ENCODE measurements around the gene BSCL2. TPM values are rescaled to one million over a fixed set of nuclear protein-coding genes. Genes with fewer than 3 reads are reported as not detected.
"Not testable (repeated sequence)": the region's sequence is repeated elsewhere in the genome, so short reads cannot be mapped to it uniquely, and the experiment has no call there.

Gene BSCL2
- total RNA-seq = 10 to 100 TPM; 16.8 to 26.7 TPM
- long read RNA-seq, transcript BSCL2-207 (11 exons, 1,516 nt) = major isoform, 14 of 30 reads
- long read RNA-seq, transcript BSCL2-210 (11 exons, 1,440 nt) = minor isoform, 5 of 30 reads
- long read RNA-seq, partial matches to known transcripts = 2 of 30 reads
- long read RNA-seq, other reads (novel, unspliced or antisense) = 8 of 30 reads

- DNase-seq (no peak), ATAC-seq (no peak)
- intact Hi-C loops (cut with DNase I) = no loop called here
Observed at GRCh38 chr11:62707277-62707861, at the start of gene BSCL2, which contains the start of gene GNG3. Gene BSCL2, minus strand, starts transcription at chr11:62707424. Its CDS starts 229 bp downstream, at chr11:62707195. Gene GNG3, plus strand, starts transcription at chr11:62707676. Its CDS starts 620 bp downstream, at chr11:62708296.

- ATAC-seq = no peak
- intact Hi-C loops (cut with DNase I) = no loop called here
- DNase-seq = no peak
Observed at GRCh38 chr11:62755086-62755615, 47.9 kb upstream of the BSCL2 start.

DNA sequence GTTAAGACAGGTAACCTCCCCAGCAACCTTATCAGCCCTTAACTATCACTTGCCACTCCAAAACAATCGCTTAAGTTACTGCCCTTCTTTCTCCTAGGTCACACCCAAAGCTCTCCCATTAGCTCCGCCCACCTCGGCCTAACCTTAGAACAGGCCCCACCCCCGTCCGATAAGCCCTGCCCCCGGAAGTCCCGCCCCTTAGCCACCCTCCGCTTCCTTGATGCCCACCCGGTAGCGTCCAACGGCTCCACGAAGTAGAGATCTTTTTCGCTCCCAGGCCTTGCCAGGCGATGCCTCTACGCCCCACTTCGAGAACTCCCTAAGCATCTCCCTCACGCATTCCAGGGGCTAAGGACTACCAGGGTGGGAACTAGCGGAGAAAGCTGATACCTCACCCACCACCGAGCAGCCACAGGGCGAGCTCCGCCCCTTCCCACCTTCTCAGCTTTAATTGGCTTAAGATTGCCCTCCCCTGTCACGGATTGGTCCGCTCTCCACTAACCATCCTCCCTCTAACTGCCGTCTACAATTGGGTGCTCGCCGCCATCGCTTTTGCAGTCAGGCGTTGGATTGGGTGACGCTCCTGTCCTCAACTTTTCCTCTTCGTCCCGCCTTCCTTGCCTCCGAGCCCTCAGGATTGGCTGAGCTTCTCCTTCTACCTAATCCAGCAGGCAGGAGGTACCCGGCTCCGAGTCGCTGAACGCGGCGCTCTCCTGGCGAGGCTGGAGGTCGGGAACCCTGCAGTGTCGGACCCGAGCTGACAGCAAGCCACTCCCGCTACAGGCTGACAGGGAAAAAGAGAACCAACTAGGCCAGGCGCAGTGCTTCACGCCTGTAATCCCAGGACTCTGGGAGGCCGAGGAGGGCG is 46.7 kb upstream of the BSCL2 start, which contains the start of gene ZBTB3:
Gene ZBTB3 (minus strand): TSS at position 425 of the 868 bp plus-strand sequence. CDS start 496 bp downstream, outside the sequence.
- peak; percentile 99 for ATAC-seq
- DNase-seq = peak; percentile 97
- intact Hi-C loops (cut with DNase I) = no loop called here

GRCh38 chr11:62752994-62753735 is 45.9 kb upstream of the BSCL2 start:
- ATAC-seq = no peak
- intact Hi-C loops (cut with DNase I) = no loop called here
- no peak for DNase-seq

GRCh38 chr11:62752177-62752785 is 45.1 kb upstream of the BSCL2 start:
- DNase-seq (no peak), ATAC-seq (no peak)
- intact Hi-C loops (cut with DNase I) = no loop called here

DNA sequence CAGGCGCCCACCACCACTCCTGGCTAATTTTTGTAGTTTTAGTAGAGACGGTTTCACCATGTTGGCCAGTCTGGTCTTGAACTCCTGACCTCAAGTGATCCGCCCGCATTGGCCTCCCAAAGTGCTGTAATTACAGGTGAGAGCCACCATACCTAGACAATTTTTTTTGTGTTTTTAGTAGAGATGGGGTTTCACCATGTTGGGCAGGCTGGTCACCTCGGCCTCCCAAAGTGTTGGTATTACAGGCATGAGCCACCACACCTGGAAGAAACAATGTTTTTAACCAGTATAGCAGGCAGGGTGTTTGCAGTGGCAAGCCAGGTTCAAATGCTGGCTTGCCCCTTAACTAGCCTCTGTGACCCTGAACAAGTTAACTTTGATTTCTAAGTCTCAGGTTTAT is 42.7 kb upstream of the BSCL2 start:
- intact Hi-C loops (cut with DNase I); ATAC-seq; DNase-seq: not testable (repeated sequence)

- intact Hi-C loops (cut with DNase I) = no loop called here
- no peak for DNase-seq
Observed at GRCh38 chr11:62747475-62748160, 40.4 kb upstream of the BSCL2 start.

GRCh38 chr11:62737196-62737595 is 30.0 kb upstream of the BSCL2 start:
- no peak for DNase-seq
- ATAC-seq = no peak
- intact Hi-C loops (cut with DNase I) = no loop called here

More at GRCh38 chr11:62747475-62748160, 40.4 kb upstream of the BSCL2 start:
- ATAC-seq = no peak

GRCh38 chr11:62732830-62733229 is 25.6 kb upstream of the BSCL2 start:
- DNase-seq = no peak
- intact Hi-C loops (cut with DNase I) = no loop called here
- no peak for ATAC-seq

DNA sequence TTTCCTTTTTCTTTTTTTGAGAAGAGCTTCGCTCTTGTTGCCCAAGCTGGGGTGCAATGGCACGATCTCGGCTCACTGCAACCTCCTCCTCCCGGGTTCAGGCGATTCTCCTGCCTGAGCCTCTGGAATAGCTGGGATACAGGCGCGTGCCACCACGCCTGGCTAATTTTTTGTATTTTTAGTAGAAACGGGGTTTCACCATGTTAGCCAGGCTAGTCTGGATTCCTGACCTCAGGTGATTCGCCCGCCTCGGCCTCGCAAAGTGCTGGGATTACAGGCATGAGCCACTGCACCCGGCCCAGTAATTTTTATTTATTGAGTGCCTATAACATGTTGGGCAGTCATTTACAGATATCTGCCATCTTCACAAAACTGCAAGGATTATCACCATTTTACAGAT is 22.9 kb upstream of the BSCL2 start:
- intact Hi-C loops (cut with DNase I); DNase-seq; ATAC-seq: not testable (repeated sequence)

- DNase-seq = peak; percentile 90
- intact Hi-C loops (cut with DNase I) = no loop called here
- peak; percentile 66 to 80 for ATAC-seq
Observed at GRCh38 chr11:62728171-62728988, 21.2 kb upstream of the BSCL2 start, which contains the start of gene TTC9C. Gene TTC9C, plus strand, starts transcription at chr11:62728486. Its CDS starts 363 bp downstream, at chr11:62728849.

DNA sequence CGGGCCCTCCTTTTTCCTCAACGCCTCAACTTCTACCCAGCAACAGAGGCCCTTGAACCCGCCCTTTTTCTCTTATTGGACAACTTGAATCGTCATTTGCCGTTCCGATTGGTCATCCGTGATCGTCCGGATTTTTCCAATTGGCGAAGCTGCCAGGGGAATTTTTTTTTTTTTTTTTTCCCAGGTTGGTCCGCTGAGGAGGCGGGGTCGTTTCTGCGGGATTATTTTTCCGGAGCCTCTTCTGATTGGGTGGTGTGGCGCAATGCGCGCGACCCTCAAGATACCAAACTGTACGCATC is 20.6 kb upstream of the BSCL2 start:
- intact Hi-C loops (cut with DNase I) = no loop called here
- ATAC-seq (peak; percentile 78 to 86), DNase-seq (peak; percentile 87)

- DNase-seq (peak; percentile 99), ATAC-seq (peak; percentile 94)
- intact Hi-C loops (cut with DNase I) = no loop called here
Observed at GRCh38 chr11:62727165-62727871, 20.1 kb upstream of the BSCL2 start, which contains the start of gene HNRNPUL2. Gene HNRNPUL2, minus strand, starts transcription at chr11:62727457. Its CDS starts 301 bp downstream, at chr11:62727156.

DNA sequence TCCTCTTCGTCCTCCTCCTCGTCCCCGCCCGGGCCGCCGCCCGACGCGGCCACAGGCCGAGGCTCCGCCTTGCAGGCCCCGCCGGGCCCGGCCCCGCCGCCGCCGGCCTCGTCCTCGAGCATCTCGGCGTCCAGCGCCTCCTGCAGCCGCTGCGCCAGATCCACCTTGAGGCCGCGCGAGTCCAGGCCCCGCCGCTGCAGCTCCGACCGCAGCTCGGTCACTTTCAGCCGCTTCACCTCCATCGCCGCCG is 19.6 kb upstream of the BSCL2 start:
- intact Hi-C loops (cut with DNase I) = no loop called here
- ATAC-seq (peak; percentile 2 to 6), DNase-seq (no peak)

DNA sequence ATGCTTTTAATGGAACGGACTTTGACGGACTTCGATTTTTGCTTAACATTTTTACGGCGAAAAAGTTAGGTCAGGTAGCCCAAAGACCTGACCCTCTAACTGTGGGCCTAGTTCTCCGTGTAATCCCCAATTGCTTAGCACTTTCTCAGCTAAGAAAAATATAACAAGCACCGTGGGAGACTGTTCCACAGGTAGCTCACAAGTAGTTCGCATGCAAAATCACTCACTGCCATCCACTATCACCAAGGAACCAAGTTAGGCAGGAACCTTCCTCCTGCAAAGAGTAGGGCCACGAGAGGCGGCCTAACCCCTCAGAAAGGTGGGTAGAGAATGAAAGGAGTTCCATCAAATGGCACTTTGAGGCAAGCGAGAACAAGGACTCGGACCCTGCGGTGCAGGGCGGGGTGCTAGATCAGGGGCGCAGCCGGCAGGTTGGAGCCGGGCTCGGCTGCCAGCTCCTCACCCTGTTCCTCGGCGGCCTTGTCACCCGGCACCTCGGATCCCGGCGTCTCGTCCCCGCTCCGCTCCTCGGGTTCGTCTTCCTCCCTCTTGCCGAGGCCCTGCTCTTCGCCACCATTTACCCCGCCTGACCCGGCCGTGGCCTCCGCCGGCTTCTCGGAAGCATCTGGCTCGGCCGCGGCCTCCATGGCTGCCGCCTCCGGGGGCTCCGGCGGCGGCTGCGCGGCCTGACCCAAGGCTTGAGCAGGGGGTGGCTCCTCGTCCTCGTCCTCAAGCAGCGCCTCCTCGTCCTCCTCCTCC is 19.1 kb upstream of the BSCL2 start:
- no peak for ATAC-seq
- DNase-seq = no peak
- intact Hi-C loops (cut with DNase I) = no loop called here

DNA sequence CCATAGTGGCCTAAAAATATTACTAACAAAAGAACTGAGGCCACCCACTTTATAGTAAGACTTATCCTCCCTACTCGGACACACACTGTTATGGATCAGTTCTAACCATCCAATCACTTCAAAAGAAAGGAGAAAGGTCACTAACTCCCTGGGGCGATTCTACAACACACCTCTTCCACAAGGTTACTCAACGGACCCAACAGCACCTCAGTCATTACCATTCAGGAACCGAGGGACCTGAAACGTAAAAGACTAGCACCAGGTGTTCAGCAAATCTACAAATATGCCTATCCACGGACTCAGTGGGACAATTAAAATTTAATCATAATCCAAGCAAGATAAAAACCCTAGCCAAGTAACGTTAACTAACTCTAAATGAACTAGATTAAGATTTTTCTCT is 18.4 kb upstream of the BSCL2 start:
- intact Hi-C loops (cut with DNase I) = no loop called here

More for the DNA sequence above, 18.4 kb upstream of the BSCL2 start:
- DNase-seq (no peak), ATAC-seq (no peak)
